ENCODE measurements around the gene CACNA2D3.

DNA sequence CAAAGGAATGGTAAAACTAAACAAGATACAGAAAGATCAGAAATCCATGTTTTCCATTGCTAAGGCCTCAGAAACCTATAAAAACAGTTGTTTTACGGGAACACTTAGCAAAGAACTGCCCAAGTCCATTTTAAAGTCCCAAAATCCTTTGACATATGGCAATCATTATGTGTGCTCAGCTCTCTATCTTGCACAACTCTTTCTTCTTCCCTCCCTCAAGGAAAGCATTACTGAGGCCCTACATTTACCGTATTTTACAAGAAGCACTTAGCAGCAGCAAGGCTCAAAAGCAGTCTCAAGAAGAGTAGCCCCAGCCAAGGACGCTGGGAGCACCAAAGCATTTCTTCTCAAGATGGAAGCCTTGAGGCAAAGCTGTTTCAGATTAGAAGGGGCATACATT is 975.1 kb downstream of the CACNA2D3 start:
- TF ChIP-seq, protein P1, sequence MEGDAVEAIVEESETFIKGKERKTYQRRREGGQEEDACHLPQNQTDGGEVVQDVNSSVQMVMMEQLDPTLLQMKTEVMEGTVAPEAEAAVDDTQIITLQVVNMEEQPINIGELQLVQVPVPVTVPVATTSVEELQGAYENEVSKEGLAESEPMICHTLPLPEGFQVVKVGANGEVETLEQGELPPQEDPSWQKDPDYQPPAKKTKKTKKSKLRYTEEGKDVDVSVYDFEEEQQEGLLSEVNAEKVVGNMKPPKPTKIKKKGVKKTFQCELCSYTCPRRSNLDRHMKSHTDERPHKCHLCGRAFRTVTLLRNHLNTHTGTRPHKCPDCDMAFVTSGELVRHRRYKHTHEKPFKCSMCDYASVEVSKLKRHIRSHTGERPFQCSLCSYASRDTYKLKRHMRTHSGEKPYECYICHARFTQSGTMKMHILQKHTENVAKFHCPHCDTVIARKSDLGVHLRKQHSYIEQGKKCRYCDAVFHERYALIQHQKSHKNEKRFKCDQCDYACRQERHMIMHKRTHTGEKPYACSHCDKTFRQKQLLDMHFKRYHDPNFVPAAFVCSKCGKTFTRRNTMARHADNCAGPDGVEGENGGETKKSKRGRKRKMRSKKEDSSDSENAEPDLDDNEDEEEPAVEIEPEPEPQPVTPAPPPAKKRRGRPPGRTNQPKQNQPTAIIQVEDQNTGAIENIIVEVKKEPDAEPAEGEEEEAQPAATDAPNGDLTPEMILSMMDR (IDR thresholded peaks at IDR 0.05; ENCODE audit: low read length) = no peak
- TF ChIP-seq EZH2phosphoT487 (IDR thresholded peaks at IDR 0.05; ENCODE audit: low read length) (no peak), EZH2 (optimal IDR thresholded peaks at IDR 0.05; ENCODE audit: low read depth, low read length) (no peak)
